ENCODE results near the gene ZNF888.

DNA sequence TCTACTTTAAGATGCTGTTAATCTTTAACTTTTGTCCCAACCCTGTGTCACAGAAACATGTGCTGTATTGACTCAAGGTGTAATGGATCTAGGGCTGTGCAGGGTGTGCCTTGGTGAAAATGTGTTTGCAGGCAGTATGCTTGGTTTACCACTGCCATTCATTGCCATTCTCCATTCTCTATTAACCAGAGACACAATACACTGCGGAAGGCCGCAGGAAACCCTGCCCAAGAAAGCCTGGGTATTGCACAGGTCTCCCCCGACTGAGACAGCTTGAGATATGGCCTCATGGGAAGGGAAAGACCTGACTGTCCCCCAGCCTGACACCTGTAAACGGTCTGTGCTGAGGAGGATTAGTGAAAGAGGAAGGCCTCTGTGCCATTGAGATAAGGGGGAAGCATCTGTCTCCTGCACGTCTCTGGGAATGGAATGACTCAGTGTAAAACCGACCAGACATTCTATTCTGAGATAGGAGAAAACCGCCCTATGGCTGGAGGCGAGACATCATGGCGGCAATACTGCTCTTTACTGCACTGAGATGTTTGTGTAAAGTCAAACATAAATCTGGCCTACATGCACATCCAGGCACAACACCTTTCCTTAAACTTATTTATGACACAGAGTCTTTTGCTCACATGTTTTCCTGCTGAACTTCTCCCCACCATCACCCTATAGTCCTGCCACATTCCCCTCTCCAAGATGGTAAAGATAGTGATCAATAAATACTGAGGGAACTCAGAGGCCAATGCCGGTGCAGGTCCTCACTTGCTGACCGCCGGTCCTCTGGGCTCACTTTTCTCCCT is 13.1 kb upstream of the ZNF888 start:
- TF ChIP-seq, protein P1, sequence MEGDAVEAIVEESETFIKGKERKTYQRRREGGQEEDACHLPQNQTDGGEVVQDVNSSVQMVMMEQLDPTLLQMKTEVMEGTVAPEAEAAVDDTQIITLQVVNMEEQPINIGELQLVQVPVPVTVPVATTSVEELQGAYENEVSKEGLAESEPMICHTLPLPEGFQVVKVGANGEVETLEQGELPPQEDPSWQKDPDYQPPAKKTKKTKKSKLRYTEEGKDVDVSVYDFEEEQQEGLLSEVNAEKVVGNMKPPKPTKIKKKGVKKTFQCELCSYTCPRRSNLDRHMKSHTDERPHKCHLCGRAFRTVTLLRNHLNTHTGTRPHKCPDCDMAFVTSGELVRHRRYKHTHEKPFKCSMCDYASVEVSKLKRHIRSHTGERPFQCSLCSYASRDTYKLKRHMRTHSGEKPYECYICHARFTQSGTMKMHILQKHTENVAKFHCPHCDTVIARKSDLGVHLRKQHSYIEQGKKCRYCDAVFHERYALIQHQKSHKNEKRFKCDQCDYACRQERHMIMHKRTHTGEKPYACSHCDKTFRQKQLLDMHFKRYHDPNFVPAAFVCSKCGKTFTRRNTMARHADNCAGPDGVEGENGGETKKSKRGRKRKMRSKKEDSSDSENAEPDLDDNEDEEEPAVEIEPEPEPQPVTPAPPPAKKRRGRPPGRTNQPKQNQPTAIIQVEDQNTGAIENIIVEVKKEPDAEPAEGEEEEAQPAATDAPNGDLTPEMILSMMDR (IDR thresholded peaks at IDR 0.05), result no peak
- TF ChIP-seq POLR2A (IDR thresholded peaks at IDR 0.05), result no peak

Measured in heart left ventricle (tissue), 13 donors.